T-helper 2 cell treated with Interferon-gamma antibody and Interleukin-4, amounts not matched to agents 100 ng/mL and 5 ng/mL, for 36 hours (primary cell): ENCODE measurements around the gene COMP. TPM values are rescaled to one million over a fixed set of nuclear protein-coding genes. Genes with fewer than 3 reads are reported as not detected.
"Not testable (repeated sequence)": the region's sequence is repeated elsewhere in the genome, so short reads cannot be mapped to it uniquely, and the experiment has no call there.

ENCODE experiments used
- intact Hi-C: fragments of 100-400 bp; cut with micrococcal nuclease; formaldehyde crosslinking; loops from one replicate; pipeline ENCODE4 v1.15.1; 2023
- total RNA-seq: library from RNA; stranded (reverse); gene quantifications from 2 replicates; pipeline ENCODE4 v1.2.3, GENCODE V29; 2022

Gene COMP
- total RNA-seq, 1 donor from 2014 or later: not detected

- intact Hi-C loops: no loop called here
These were observed 40.7 kb downstream of the COMP start for GRCh38 chr19:18750295-18750970.

GRCh38 chr19:18749362-18750231 is 41.5 kb downstream of the COMP start:
- intact Hi-C loops: no loop called here

DNA sequence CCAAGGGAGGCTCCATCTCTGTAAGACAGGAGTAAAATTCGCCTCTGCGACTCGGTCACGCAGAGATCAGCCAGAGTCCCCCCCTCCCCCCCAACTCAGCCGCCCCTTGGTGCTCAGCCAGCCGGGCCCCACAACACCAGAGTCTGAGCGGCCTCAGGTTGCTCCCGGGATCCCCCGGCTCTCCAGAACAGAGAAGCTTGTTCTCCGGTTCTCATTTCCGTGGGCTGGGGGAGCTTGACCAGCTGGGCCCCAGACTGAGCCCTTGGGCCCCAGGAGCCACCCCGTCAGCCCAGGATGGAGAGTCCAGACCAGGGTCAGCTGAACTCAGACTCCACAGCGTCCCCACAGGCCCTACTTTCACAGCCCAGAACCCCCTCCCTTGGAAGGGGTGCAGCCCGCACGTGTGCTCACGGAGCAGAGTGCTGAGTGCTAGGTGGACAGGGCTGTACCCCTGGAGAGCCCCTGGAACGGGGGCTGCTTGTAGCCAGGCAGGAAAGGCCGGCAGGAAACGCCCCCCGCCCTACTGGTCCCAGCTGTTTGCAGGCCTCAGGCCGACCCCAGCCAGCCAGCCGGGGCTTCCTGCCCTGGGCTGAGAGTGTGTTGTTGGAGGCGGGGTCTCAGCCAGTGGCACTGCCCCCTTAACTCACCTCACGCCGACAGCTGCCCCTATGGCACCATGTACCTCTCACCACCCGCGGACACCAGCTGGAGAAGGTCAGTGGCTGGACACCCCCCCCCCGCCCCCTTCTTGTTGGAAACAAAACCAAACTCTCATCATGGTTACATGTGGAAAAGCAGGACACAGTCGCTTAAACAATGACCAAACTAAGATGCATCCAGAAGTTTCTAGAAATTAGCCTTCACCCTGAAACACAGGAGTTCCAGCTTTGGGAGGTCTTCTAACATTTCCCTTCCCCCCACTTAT is 44.4 kb downstream of the COMP start:
- intact Hi-C loops: no loop called here

DNA sequence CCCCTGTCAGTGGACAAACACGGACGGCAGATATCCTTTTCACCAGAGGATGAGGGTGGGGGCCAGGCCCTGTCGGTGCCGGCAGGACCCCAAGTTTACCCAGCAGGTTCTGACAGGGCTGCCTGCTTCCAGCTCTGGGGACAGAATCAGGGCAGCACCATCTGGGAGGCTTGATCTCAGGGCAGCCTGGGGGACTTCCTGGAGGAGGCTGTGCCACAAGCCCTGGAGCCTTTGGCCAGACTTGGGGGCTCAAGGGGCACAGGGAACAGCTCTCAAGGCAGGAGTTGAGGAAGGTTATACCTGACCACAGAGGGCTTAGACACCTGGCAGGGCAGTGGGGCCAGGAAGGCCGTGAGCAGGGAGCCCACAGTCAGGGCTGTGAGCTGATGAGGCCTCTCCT is 45.2 kb downstream of the COMP start:
- intact Hi-C loops: no loop called here

- intact Hi-C loops: no loop called here
These were observed 45.9 kb downstream of the COMP start for GRCh38 chr19:18745012-18745735.

DNA sequence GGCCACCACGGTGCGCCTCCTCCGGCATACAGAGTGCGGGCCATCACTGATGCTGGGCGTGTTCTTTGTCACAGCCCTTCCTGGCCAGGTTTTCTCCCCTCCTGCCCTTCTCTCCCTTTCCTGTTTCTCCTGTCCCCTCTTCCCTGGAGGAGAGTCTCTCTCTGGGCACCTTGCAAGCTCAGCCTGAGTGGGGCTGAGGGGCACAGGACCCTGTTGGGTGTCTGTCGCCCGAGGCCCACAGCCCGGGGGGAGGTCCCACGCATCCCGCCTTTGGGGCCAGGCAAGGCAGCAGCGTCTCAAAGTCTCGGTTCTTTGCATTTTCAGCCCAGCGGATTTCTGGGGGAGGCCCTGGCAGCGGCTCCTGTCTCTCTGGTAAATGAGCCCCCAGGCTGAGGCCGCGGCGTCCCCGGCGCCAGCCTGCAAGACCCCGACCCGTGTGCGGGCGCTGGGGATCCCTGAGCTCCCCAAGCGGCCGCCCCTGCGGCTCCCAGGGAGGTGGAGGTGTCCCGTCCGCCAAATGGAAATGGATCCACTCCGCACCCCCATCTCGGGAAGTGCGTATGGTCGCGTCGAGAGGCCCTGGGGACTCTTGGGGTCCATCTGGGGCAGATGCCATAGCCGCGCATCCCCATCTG is 47.2 kb downstream of the COMP start:
- intact Hi-C loops: no loop called here

- intact Hi-C loops: no loop called here
These were observed 48.0 kb downstream of the COMP start for GRCh38 chr19:18742838-18743783.

- intact Hi-C loops: no loop called here
These were observed 48.8 kb downstream of the COMP start for GRCh38 chr19:18742324-18742723.

DNA sequence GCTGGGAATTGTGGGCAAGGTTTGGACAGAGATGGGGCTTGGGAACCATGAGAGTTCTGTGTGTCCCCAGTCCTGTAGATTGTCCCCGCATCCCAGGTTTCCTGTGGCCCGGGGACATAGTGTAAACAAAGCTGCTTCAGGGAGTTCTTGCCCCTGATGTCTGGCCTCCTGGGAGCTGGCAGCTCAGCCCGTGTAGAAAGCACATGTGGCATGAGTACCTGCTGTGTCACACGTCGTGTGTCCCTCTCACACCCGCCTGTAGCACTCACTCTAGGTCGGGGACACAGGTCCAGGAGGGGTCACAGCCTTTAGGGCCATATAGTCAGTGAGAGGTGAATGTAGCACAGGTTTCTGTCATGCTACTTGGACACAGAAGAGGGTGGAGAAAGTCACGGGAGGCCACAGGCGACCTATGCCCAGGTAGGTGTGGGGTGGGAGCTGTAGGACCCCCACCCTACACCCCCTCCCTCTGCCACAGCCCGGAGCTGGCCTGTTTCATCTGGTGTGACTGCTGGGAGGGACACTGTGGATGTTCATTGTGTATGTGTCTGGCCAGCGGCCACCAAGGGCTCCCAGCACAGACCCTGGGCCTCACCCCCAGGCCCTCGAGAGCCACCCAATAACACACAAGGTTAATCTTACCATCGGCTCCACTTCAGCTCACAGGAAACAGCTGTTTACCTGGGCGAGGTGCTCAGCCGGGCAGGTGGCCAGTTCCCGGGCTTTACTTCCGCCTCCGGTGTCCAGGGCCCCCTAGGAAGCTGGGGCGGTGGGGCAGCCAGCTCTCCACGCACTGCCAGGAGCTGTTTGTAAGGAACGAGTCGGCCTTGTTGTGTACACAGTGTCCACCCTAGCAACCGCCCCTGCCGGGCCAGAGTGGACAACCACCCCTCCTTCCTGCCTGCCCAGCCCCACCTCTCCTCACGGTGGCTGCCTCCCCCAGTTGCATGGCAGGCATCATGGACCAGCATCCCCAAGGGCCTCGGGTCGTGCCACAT is 49.7 kb downstream of the COMP start:
- intact Hi-C loops: no loop called here

GRCh38 chr19:18738961-18739690 is 52.0 kb downstream of the COMP start:
- intact Hi-C loops: no loop called here

- intact Hi-C loops: no loop called here
These were observed 53.2 kb downstream of the COMP start for GRCh38 chr19:18737954-18738351.

DNA sequence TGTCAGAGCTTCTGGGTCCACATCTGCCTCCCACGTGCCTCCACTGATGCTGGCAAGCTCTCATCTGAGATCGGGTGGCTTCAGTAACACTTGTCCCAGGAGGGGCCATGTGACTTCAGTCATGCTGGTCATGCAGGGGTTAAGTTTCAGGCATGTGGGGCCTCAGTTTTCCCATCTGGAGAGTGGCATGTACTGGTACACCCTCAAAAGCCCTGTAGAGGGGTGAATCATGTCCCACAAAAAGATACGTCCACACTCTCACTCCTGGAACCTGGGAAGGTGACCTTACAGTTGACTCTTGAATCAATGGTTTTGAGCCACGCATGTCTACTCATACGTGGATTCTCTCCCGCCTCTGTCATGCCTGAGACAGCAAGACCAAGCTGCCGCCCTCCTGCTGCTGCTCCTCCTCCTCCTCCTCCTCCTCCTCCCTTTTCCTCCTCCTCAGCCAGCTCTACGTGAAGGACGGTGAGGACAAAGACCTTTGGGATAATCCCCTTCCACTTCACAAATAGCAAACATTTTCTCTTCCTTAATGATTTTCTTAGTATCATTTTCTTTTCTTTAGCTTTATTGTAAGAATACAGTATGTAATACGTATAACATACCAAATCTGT is 53.7 kb downstream of the COMP start:
- intact Hi-C loops: no loop called here

- intact Hi-C loops: no loop called here
These were observed 54.4 kb downstream of the COMP start for GRCh38 chr19:18736415-18737336.

DNA sequence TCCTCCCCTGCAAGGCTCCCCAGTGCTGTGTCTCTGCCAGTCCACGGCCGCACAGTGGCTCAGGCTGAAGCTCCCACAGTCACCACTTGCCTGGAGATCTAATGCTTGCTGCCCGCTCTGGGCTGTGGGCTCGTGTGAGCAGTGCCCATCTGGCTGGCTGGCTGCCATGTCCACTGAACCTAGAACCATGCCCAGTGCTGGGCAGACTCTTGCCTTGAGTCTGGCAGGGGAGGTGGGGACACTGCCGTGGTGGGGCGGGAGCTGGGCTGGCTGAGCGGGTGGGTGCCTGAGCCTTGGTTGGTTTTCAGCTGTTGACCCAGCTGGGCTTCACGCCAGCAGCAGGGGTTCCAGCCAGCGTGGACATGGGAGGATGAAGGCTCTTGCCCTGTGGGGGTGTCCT is 55.4 kb downstream of the COMP start:
- intact Hi-C loops: no loop called here

GRCh38 chr19:18735324-18735723 is 55.8 kb downstream of the COMP start:
- intact Hi-C loops: no loop called here

- intact Hi-C loops: not testable (repeated sequence)
These were observed 57.3 kb downstream of the COMP start for GRCh38 chr19:18733762-18734332.
